Caco-2 (cell line): Measurements from ENCODE around the gene ELMO1. TPM values are rescaled to one million over a fixed set of nuclear protein-coding genes. Genes with fewer than 3 reads are reported as not detected.

Experiments used
- BruUV-seq: library from RNA; stranded (reverse); fragments of 400-500 nt; replicated peaks from 2 replicates; lab custom pipeline; 2021; lab: Mats Ljungman, UMichigan
- CTCF ChIA-PET: fragments of 300-600 bp; sonication (Branson Sonifier 250); formaldehyde crosslinking; loops from one replicate; lab custom pipeline; 2022; ENCODE audit warnings: antibody characterized with exemption; lab: Charles Lee
- POLR2A ChIA-PET: fragments of 300-600 bp; sonication (Branson Sonifier 250); formaldehyde crosslinking; loops from one replicate; lab custom pipeline; 2022; ENCODE audit warnings: antibody characterized with exemption; lab: Charles Lee
- DNase-seq, 2 experiments: peaks; one replicate each; pipeline versions ENCODE4 v3.0.0 to v3.0.0-alpha.2; 2020 to 2022
- H3K27me3 ChIP-seq: replicated peaks from 2 replicates; pipeline ENCODE4 v1.6.0; 2011; ENCODE audit warnings: low read length; ENCODE audit not compliant: control insufficient read depth, insufficient read depth
- H3K36me3 ChIP-seq: 2 replicates; pipeline ENCODE4 v1.5.1; 2011; ENCODE audit warnings: low read length; ENCODE audit not compliant: control insufficient read depth, insufficient read depth
- H3K4me1 ChIP-seq: fragments of 250-450 bp; sonication (Bioruptor Pico); 2 replicates; pipeline ENCODE4 v1.5.1; 2020; ENCODE audit warnings: mild to moderate bottlenecking
- H3K4me3 ChIP-seq: 2 replicates; pipeline ENCODE4 v1.5.1; 2011; ENCODE audit warnings: low read depth, mild to moderate bottlenecking, control low read depth, low read length
- H3K9me3 ChIP-seq: fragments of 250-450 bp; sonication (Bioruptor Pico); 2 replicates; pipeline ENCODE4 v1.5.1; 2020; ENCODE audit warnings: mild to moderate bottlenecking, moderate library complexity
- H3K27ac Mint-ChIP-seq: one replicate; pipeline ENCODE4 v1.8.0; 2022; ENCODE audit warnings: mixed read lengths; ENCODE audit not compliant: unreplicated experiment
- H3K27me3 Mint-ChIP-seq: one replicate; pipeline ENCODE4 v1.8.0; 2022; ENCODE audit warnings: mixed read lengths; ENCODE audit not compliant: insufficient read depth, unreplicated experiment
- H3K36me3 Mint-ChIP-seq: one replicate; pipeline ENCODE4 v1.8.0; 2022; ENCODE audit warnings: mild to moderate bottlenecking, mixed read lengths; ENCODE audit not compliant: insufficient read depth, unreplicated experiment
- H3K4me1 Mint-ChIP-seq: one replicate; pipeline ENCODE4 v1.8.0; 2022; ENCODE audit warnings: low read depth, mixed read lengths; ENCODE audit not compliant: unreplicated experiment
- H3K4me3 Mint-ChIP-seq: one replicate; pipeline ENCODE4 v1.8.0; 2022; ENCODE audit warnings: mild to moderate bottlenecking, moderate library complexity, mixed read lengths; ENCODE audit not compliant: unreplicated experiment
- H3K9me3 Mint-ChIP-seq: one replicate; pipeline ENCODE4 v1.8.0; 2022; ENCODE audit warnings: mixed read lengths; ENCODE audit not compliant: unreplicated experiment
- intact Hi-C: fragments of 100-400 bp; cut with micrococcal nuclease; formaldehyde crosslinking; loops from one replicate; pipeline ENCODE4 v1.10.0; 2022; ENCODE audit not compliant: unreplicated experiment
- total RNA-seq: library from RNA; stranded (reverse); gene quantifications from 2 replicates; pipeline ENCODE4 v1.2.3, GENCODE V29; 2022
- TF ChIP-seq, protein P1 (sequence below), 2 experiments: fragments of 200-600 bp in 1 of 2; IDR thresholded peaks; 1 replicate in 1 of 2; 2 replicates in 1 of 2; pipeline versions ENCODE4 v1.5.1 to v1.8.0; 2011 to 2022; ENCODE audit warnings: antibody characterized with exemption in 1 of 2, control low read depth in 1 of 2, inconsistent platforms in 1 of 2, low read depth in 1 of 2, low read length in 1 of 2, mild to moderate bottlenecking in 1 of 2, moderate library complexity in 1 of 2; ENCODE audit not compliant: insufficient read depth in 1 of 2, severe bottlenecking in 1 of 2, unreplicated experiment in 1 of 2

ELMO1 gene
- total RNA-seq, 1 experiment from 2014 or later, result 0.14 TPM

- peaks cover 22% of the 10 kb centered on the region for H3K9me3 Mint-ChIP-seq
- no TSS peak for BruUV-seq
- Histone ChIP-seq H3K27me3 (no peaks in the 10 kb centered on the region; the same call in 1 of the 2 replicates), H3K36me3 (no peaks in the 10 kb centered on the region), H3K4me3 (no peak overlapping the region), H3K4me1 (no peaks in the 10 kb centered on the region), H3K9me3 (peaks cover 4% of the 10 kb centered on the region; the same call in 1 of the 2 replicates)
- no peaks in the 10 kb centered on the region for H3K27me3 Mint-ChIP-seq
- no peak for DNase-seq
- POLR2A ChIA-PET, result no interaction called here
- no peaks in the 10 kb centered on the region for H3K4me1 Mint-ChIP-seq
- intact Hi-C loops, result no loop called here
- TF ChIP-seq, protein P1, sequence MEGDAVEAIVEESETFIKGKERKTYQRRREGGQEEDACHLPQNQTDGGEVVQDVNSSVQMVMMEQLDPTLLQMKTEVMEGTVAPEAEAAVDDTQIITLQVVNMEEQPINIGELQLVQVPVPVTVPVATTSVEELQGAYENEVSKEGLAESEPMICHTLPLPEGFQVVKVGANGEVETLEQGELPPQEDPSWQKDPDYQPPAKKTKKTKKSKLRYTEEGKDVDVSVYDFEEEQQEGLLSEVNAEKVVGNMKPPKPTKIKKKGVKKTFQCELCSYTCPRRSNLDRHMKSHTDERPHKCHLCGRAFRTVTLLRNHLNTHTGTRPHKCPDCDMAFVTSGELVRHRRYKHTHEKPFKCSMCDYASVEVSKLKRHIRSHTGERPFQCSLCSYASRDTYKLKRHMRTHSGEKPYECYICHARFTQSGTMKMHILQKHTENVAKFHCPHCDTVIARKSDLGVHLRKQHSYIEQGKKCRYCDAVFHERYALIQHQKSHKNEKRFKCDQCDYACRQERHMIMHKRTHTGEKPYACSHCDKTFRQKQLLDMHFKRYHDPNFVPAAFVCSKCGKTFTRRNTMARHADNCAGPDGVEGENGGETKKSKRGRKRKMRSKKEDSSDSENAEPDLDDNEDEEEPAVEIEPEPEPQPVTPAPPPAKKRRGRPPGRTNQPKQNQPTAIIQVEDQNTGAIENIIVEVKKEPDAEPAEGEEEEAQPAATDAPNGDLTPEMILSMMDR (IDR thresholded peaks at IDR 0.05; ENCODE audit: insufficient read depth in 1 of 2, low read depth in 1 of 2, low read length in 1 of 2, severe bottlenecking in 1 of 2, unreplicated experiment in 1 of 2), result no peak
- CTCF ChIA-PET, result no interaction called here
- H3K36me3 Mint-ChIP-seq, result peaks cover 5% of the 10 kb centered on the region
- no peak overlapping the region for H3K27ac Mint-ChIP-seq
- H3K4me3 Mint-ChIP-seq, result no peak overlapping the region
Observed at GRCh38 chr7:36925207-36925606, 523.5 kb downstream of the ELMO1 start.

- TF ChIP-seq, protein P1 (IDR thresholded peaks at IDR 0.05; ENCODE audit: insufficient read depth in 1 of 2, low read depth in 1 of 2, low read length in 1 of 2, severe bottlenecking in 1 of 2, unreplicated experiment in 1 of 2), result no peak
- H3K4me1 ChIP-seq, result no peaks in the 10 kb centered on the region
- no peak overlapping the region for H3K4me3 ChIP-seq
- POLR2A ChIA-PET, result no interaction called here
- H3K27me3 ChIP-seq, result no peaks in the 10 kb centered on the region; the same call in 1 of the 2 replicates
- H3K36me3 Mint-ChIP-seq, result peaks cover 5% of the 10 kb centered on the region
- no TSS peak for BruUV-seq
- H3K27me3 Mint-ChIP-seq, result no peaks in the 10 kb centered on the region
- CTCF ChIA-PET, result no interaction called here
- H3K4me3 Mint-ChIP-seq, result no peak overlapping the region
- no peak overlapping the region for H3K27ac Mint-ChIP-seq
- no peak for DNase-seq
- peaks cover 4% of the 10 kb centered on the region; the same call in 1 of the 2 replicates for H3K9me3 ChIP-seq
- peaks cover 22% of the 10 kb centered on the region for H3K9me3 Mint-ChIP-seq
- no peaks in the 10 kb centered on the region for H3K4me1 Mint-ChIP-seq
- H3K36me3 ChIP-seq, result no peaks in the 10 kb centered on the region
- intact Hi-C loops, result no loop called here
Observed at GRCh38 chr7:36923943-36924436, 524.7 kb downstream of the ELMO1 start.

- Mint-ChIP-seq H3K27me3 (no peaks in the 10 kb centered on the region), H3K4me3 (no peak overlapping the region)
- no peak for DNase-seq
Observed at GRCh38 chr7:36923185-36923584, 525.5 kb downstream of the ELMO1 start.

More at GRCh38 chr7:36923185-36923584, 525.5 kb downstream of the ELMO1 start:
- ChIA-PET POLR2A (no interaction called here), CTCF (no interaction called here)
- Mint-ChIP-seq H3K27ac (no peak overlapping the region), H3K36me3 (peaks cover 5% of the 10 kb centered on the region), H3K4me1 (no peaks in the 10 kb centered on the region), H3K9me3 (peaks cover 22% of the 10 kb centered on the region)
- H3K9me3 ChIP-seq, result peaks cover 4% of the 10 kb centered on the region; the same call in 1 of the 2 replicates
- no peaks in the 10 kb centered on the region for H3K36me3 ChIP-seq
- H3K4me3 ChIP-seq, result no peak overlapping the region
- H3K4me1 ChIP-seq, result no peaks in the 10 kb centered on the region
- H3K27me3 ChIP-seq, result no peaks in the 10 kb centered on the region; the same call in 1 of the 2 replicates
- TF ChIP-seq, protein P1 (IDR thresholded peaks at IDR 0.05; ENCODE audit: insufficient read depth in 1 of 2, low read depth in 1 of 2, low read length in 1 of 2, severe bottlenecking in 1 of 2, unreplicated experiment in 1 of 2), result no peak
- intact Hi-C loops, result no loop called here
- no TSS peak for BruUV-seq
